Neural cell (in vitro differentiated cells): Measurements from ENCODE around the gene PTGER1. TPM values are rescaled to one million over a fixed set of nuclear protein-coding genes. Genes with fewer than 3 reads are reported as not detected.

Source experiments
- H2AFZ ChIP-seq: fragments of 200-600, 300-800 bp; sonication (generic), shearing (Covaris generic); 2 replicates; pipeline ENCODE4 v1.6.0; 2014; ENCODE audit warnings: low read depth, mild to moderate bottlenecking, antibody characterized with exemption, low read length, moderate library complexity
- H3F3A ChIP-seq: fragments of 200-600 bp; shearing (Covaris generic); 2 replicates; pipeline ENCODE4 v1.6.1; 2016; ENCODE audit warnings: mild to moderate bottlenecking, moderate library complexity, mixed read lengths, antibody characterized with exemption, low read length; ENCODE audit not compliant: insufficient read depth, poor library complexity, severe bottlenecking
- H3K27ac ChIP-seq: fragments of 200-600, 300-800 bp; sonication (generic), shearing (Covaris generic); 2 replicates; pipeline ENCODE4 v1.5.1; 2014; ENCODE audit warnings: mild to moderate bottlenecking, low read length, moderate library complexity
- H3K27me3 ChIP-seq: fragments of 300-800, 200-600 bp; sonication (generic), shearing (Covaris generic); 2 replicates; pipeline ENCODE4 v1.6.0; 2014; ENCODE audit warnings: mild to moderate bottlenecking, low read depth, low read length, moderate library complexity; ENCODE audit not compliant: insufficient read depth
- H3K36me3 ChIP-seq: fragments of 300-800, 200-600 bp; sonication (generic), shearing (Covaris generic); 2 replicates; pipeline ENCODE4 v1.5.1; 2014; ENCODE audit warnings: mild to moderate bottlenecking, antibody characterized with exemption, low read length, moderate library complexity; ENCODE audit not compliant: insufficient read depth
- H3K4me2 ChIP-seq: fragments of 300-800, 200-600 bp; sonication (generic), shearing (Covaris generic); 2 replicates; pipeline ENCODE4 v1.6.0; 2014; ENCODE audit warnings: mild to moderate bottlenecking, low read length
- H3K4me3 ChIP-seq: fragments of 300-800, 200-600 bp; sonication (generic), shearing (Covaris generic); 2 replicates; pipeline ENCODE4 v1.5.1; 2014; ENCODE audit warnings: mild to moderate bottlenecking, low read length, moderate library complexity
- H3K79me2 ChIP-seq: fragments of 200-600 bp; shearing (Covaris generic); replicated peaks from 2 replicates; pipeline ENCODE4 v1.6.0; 2014; ENCODE audit warnings: mild to moderate bottlenecking, low read length, moderate library complexity; ENCODE audit not compliant: insufficient read depth
- H3K9ac ChIP-seq: fragments of 300-800, 200-600 bp; sonication (generic), shearing (Covaris generic); 2 replicates; pipeline ENCODE4 v1.6.1; 2016; ENCODE audit warnings: mild to moderate bottlenecking, low read length, mixed read lengths
- H3K9me2 ChIP-seq: fragments of 200-600 bp; shearing (Covaris generic); 2 replicates; pipeline ENCODE4 v1.6.1; 2016; ENCODE audit warnings: mild to moderate bottlenecking, low read length, mixed read lengths; ENCODE audit not compliant: insufficient read depth
- H3K9me3 ChIP-seq: fragments of 200-600, 300-800 bp; sonication (generic), shearing (Covaris generic); 2 replicates; pipeline ENCODE4 v1.6.1; 2016; ENCODE audit warnings: mild to moderate bottlenecking, mixed run types, low read length, moderate library complexity, mixed read lengths
- H4K20me1 ChIP-seq: fragments of 200-600 bp; shearing (Covaris generic); 2 replicates; pipeline ENCODE4 v1.6.1; 2016; ENCODE audit warnings: mild to moderate bottlenecking, mixed run types; ENCODE audit not compliant: insufficient read depth
- EP300 ChIP-seq: fragments of 450-650 bp; conservative IDR thresholded peaks from 2 replicates; pipeline ENCODE4 v1.6.1; 2014; ENCODE audit warnings: antibody characterized with exemption, mild to moderate bottlenecking, moderate library complexity; ENCODE audit not compliant: poor library complexity, severe bottlenecking
- EZH2 ChIP-seq: fragments of 200-600, 300-800 bp; shearing (Covaris generic), sonication (generic); IDR thresholded peaks from 2 replicates; pipeline ENCODE4 v1.6.1; 2014; ENCODE audit warnings: antibody characterized with exemption, low read length, borderline replicate concordance, mild to moderate bottlenecking; ENCODE audit not compliant: insufficient read depth, poor library complexity, severe bottlenecking
- MXI1 ChIP-seq: fragments of 450-650 bp; conservative IDR thresholded peaks from 2 replicates; pipeline ENCODE4 v1.6.1; 2014; ENCODE audit warnings: antibody characterized with exemption, mild to moderate bottlenecking; ENCODE audit not compliant: poor library complexity, severe bottlenecking
- POLR2AphosphoS5 ChIP-seq: IDR thresholded peaks from 2 replicates; pipeline ENCODE4 v1.6.1; 2012
- RAD21 ChIP-seq: fragments of 450-650 bp; conservative IDR thresholded peaks from 2 replicates; pipeline ENCODE4 v1.6.1; 2014; ENCODE audit warnings: antibody characterized with exemption, mild to moderate bottlenecking, moderate library complexity
- SMC3 ChIP-seq: fragments of 450-650 bp; conservative IDR thresholded peaks from 2 replicates; pipeline ENCODE4 v1.6.1; 2014; ENCODE audit warnings: antibody characterized with exemption, mild to moderate bottlenecking, moderate library complexity; ENCODE audit not compliant: poor library complexity
- TAF1 ChIP-seq: IDR thresholded peaks from 2 replicates; pipeline ENCODE4 v1.6.1; 2012; ENCODE audit warnings: low read depth
- polyA plus RNA-seq: library from polyadenylated mRNA; depleted of rRNA; stranded (reverse); fragments of >200 nt; gene quantifications from 2 replicates; pipeline ENCODE4 v1.2.3, GENCODE V29; 2014
- TF ChIP-seq, protein P1 (sequence below): IDR thresholded peaks from 2 replicates; pipeline ENCODE4 v1.6.1; 2012; ENCODE audit warnings: borderline replicate concordance
- TF ChIP-seq, protein P2 (sequence below): fragments of 450-650 bp; IDR thresholded peaks from 2 replicates; pipeline ENCODE4 v1.5.1; 2014; ENCODE audit warnings: antibody characterized with exemption, mild to moderate bottlenecking, moderate library complexity; ENCODE audit not compliant: poor library complexity, severe bottlenecking

PTGER1 gene
- polyA plus RNA-seq, 1 donor from 2014 or later, result not detected

DNA sequence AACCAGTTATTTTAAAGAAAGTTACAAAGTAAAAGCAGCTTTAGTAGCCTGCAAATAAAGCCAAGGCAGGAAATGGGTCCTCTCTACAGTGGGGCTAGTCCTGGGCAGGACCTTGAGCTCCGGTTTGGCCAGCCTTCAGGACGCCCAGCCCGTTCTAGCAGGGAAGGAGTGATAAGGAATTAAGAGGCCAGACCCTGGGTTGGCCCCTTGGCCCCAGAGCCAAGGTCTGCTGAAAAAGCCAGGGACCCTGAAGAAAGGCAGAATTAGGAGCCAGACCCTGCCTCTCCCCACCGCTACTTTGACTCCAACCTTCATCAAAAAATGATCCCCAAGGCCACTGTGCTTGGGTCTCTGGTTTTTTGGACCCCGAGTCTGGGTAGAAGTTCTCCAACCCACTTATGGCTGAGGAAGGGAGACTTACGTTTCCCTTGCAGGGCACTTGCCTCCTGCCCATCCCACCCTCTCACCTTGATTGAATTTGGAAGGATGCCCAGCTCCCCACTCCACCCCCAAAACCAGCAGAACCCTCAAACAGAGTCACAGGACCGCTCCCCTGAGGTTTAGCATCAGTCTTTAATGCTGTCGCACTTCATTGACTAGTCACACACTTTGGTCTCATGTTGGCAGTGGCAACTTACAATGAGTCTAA is 39.2 kb upstream of the PTGER1 start:
- Histone ChIP-seq H3K4me2 (no peak overlapping the region), H3F3A (no peaks in the 10 kb centered on the region), H3K4me3 (no peak overlapping the region), H3K9me3 (no peaks in the 10 kb centered on the region), H3K79me2 (peaks cover 21% of the 10 kb centered on the region), H3K27me3 (no peaks in the 10 kb centered on the region), H4K20me1 (no peaks in the 10 kb centered on the region), H3K9ac (no peak overlapping the region), H3K9me2 (no peaks in the 10 kb centered on the region), H3K27ac (no peak overlapping the region), H3K36me3 (no peaks in the 10 kb centered on the region), H2AFZ (no peak overlapping the region)
- TF ChIP-seq TAF1, result no peak
- TF ChIP-seq, protein P1, sequence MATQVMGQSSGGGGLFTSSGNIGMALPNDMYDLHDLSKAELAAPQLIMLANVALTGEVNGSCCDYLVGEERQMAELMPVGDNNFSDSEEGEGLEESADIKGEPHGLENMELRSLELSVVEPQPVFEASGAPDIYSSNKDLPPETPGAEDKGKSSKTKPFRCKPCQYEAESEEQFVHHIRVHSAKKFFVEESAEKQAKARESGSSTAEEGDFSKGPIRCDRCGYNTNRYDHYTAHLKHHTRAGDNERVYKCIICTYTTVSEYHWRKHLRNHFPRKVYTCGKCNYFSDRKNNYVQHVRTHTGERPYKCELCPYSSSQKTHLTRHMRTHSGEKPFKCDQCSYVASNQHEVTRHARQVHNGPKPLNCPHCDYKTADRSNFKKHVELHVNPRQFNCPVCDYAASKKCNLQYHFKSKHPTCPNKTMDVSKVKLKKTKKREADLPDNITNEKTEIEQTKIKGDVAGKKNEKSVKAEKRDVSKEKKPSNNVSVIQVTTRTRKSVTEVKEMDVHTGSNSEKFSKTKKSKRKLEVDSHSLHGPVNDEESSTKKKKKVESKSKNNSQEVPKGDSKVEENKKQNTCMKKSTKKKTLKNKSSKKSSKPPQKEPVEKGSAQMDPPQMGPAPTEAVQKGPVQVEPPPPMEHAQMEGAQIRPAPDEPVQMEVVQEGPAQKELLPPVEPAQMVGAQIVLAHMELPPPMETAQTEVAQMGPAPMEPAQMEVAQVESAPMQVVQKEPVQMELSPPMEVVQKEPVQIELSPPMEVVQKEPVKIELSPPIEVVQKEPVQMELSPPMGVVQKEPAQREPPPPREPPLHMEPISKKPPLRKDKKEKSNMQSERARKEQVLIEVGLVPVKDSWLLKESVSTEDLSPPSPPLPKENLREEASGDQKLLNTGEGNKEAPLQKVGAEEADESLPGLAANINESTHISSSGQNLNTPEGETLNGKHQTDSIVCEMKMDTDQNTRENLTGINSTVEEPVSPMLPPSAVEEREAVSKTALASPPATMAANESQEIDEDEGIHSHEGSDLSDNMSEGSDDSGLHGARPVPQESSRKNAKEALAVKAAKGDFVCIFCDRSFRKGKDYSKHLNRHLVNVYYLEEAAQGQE, result no peak
- no peak for TF ChIP-seq SMC3
- no peak for TF ChIP-seq MXI1
- no peak for TF ChIP-seq EZH2
- no peak for TF ChIP-seq EP300
- TF ChIP-seq, protein P2, sequence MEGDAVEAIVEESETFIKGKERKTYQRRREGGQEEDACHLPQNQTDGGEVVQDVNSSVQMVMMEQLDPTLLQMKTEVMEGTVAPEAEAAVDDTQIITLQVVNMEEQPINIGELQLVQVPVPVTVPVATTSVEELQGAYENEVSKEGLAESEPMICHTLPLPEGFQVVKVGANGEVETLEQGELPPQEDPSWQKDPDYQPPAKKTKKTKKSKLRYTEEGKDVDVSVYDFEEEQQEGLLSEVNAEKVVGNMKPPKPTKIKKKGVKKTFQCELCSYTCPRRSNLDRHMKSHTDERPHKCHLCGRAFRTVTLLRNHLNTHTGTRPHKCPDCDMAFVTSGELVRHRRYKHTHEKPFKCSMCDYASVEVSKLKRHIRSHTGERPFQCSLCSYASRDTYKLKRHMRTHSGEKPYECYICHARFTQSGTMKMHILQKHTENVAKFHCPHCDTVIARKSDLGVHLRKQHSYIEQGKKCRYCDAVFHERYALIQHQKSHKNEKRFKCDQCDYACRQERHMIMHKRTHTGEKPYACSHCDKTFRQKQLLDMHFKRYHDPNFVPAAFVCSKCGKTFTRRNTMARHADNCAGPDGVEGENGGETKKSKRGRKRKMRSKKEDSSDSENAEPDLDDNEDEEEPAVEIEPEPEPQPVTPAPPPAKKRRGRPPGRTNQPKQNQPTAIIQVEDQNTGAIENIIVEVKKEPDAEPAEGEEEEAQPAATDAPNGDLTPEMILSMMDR, result no peak
- TF ChIP-seq POLR2AphosphoS5, result no peak
- TF ChIP-seq RAD21, result no peak

DNA sequence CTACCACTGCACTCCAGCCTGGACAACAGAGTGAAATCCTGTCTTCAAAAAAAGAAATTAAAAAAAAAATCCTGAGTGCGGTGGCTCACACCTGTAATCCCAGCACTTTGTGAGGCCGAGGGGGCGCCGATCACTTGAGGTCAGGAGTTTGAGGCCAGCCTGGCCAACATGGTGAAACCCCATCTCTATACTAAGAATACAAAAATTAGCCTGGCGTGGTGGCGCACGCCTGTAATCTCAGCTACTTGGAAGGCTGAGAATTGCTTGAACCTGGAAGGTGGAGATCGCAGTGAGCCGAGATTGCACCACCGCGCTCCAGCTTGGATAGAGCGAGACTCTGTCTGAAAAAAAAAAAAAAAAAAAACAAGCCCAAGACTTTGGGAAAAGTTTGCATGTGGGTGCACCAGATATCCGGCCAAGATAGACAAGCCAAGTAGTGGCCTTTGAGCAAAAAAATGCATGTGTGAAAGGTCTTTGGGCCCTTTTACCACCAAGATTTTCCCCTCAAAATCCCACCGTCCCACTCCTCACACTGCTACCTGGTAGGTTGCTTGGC is 37.3 kb upstream of the PTGER1 start:
- Histone ChIP-seq H3K9me2 (no peaks in the 10 kb centered on the region), H3K4me2 (no peak overlapping the region), H3K79me2 (peaks cover 15% of the 10 kb centered on the region), H3K36me3 (no peaks in the 10 kb centered on the region), H4K20me1 (no peaks in the 10 kb centered on the region), H3K4me3 (no peak overlapping the region), H3K9me3 (no peaks in the 10 kb centered on the region), H3K27me3 (no peaks in the 10 kb centered on the region), H2AFZ (no peak overlapping the region), H3K9ac (no peak overlapping the region), H3F3A (no peaks in the 10 kb centered on the region), H3K27ac (no peak overlapping the region)
- TF ChIP-seq MXI1 (no peak), POLR2AphosphoS5 (no peak), TAF1 (no peak), RAD21 (no peak), EZH2 (no peak), SMC3 (no peak), EP300 (no peak)
- TF ChIP-seq, protein P1, result no peak
- TF ChIP-seq, protein P2, result no peak
